DMS 273 (cell line): Measurements from ENCODE around the gene RDH16.
"Not testable (repeated sequence)": the region's sequence is repeated elsewhere in the genome, so short reads cannot be mapped to it uniquely, and the experiment has no call there.

Source experiments
- DNase-seq: peaks from one replicate; lab custom pipeline; 2025; ENCODE audit not compliant: unreplicated experiment; lab: John Stamatoyannopoulos, UW

The RDH16 gene

DNA sequence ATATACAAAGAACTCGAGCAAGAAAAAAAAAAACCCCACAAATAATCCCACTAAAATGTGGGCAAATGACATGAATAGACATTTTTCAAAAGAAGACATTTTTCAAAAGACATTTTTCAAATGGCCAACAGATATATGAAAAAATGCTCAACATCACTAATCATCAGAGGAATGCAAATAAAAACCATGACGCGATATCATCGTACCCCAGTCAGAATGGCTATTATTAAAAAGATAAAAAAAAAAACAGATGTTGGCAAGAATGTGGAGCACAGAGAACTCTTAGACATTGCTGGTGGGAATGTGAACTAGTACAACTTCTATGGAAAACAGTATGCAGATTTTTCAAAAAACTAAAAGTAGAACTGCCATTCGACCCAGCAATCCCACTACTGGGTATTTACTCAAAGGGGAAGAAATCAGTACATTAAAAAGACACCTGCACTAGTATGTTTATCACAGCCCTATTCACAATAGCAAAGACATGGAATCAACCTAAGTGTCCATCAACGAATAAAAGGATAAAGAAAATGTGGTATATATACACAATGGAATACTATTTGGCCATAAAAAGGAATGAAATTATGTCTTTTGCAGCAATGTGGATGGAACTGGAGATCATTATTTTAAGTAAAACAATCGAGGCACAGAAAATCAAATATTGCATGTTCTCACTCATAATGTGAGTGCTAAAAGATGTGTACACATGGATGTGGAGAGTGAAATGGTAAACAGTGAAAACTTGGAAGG, 32.6 kb upstream of the RDH16 start:
- no peak for DNase-seq

DNA sequence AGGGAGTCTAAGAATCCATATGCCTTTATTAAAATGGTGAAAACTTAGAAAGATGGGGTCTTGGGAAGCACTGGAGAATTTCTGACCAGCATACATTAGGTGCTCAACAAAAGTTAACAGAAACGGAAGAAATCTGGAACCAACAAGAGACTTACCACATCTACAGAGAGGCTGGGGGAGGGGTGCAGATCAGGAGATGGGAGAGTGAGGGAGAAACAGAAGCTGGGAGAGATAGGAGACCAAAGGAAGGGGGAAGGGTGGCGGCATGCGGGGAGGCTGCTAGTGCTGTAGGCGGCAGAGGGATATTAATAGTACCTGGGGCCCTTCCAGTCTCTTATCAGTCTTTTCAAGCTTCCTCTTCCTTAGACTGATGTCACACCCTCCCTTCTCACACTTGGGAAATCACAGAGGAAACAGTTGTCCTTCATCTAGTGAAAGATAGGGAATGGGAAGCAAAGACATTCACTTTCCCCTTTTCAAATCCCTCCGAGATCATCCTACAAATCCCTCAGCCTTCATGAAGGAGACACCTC, 30.9 kb upstream of the RDH16 start:
- DNase-seq: no peak

DNA sequence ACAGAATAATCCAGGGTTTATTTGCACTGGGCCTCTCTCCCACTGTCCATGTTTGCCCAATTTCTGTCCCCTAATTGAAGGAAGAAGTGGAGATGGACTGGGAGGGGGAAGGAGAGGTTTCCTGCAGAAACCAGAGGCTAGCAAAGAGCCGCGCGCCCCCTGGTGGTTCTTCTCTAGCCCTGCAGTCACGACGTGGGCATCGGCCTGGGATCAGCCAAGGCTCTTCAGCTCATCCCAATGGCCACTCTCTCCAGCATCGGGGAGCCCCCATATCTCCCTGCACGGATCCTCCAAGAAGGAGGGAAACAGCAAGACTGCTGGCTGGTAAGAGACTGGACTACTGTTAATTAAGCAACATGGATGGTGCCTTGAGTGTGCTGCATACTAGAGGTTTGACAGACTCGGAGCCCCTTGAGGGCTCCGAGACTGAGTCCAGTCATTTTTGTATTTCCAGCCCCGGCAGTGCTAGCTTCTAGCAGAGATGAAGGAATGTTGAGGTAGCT, 30.2 kb upstream of the RDH16 start:
- DNase-seq: peak; percentile 81

DNA sequence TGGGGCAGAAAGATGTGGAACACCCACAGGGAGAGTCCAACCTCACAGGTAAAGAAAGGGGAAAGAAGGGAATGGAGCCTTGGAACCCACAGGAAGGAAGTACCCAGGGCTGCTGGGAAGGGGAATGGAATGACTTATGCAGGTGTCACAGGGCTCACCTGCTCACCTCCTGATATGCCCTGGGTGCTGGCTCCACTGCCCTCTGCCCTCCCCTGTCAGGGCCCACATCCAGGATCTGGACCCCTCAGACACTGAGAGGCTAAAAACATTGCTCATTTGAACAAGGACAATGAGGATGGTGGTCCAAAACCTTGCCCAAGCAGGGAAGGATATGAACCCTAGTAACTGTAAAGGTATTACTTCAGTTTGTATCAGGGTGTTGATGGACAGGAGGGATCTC, 29.6 kb upstream of the RDH16 start:
- DNase-seq: no peak

DNA sequence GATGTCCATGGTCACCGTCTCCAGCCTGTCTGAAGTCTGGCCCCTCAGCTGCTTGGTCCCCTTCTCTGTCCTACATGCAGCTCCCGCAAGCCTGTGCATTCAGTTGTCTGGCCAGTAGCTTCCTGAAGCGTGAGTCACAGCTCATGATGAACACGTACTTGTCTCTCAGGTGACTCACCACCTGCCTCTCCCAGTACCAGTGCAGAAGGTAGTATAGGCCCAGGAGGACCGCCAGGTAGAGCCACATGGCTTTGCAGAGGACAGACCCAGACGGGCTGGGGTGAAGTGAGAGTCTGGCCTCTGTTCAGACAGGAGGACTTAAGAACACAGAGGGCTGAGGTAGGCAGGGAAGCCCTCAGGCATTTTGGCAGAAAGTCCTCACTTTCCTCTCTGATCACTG, 28.3 kb upstream of the RDH16 start:
- DNase-seq: not testable (repeated sequence)

DNA sequence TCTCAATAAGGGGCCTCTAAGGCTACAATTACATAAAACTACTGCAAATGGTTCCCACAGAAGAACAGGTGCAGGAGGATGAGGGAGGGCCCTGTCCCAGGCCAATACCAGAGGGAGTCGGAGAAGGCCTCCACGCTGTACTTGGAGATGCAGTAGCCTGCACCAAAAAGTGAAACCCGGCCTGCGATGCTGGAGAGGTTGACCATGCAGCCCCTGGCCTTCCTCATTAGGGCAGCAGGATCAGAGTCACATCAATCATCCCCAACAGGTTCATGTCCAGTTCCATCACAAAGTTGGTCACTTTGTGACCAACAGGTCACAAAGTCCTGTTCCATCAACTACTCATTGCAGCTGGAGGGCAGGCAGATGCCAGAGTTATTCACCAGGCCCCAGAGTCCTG, 26.0 kb upstream of the RDH16 start:
- DNase-seq: no peak

DNA sequence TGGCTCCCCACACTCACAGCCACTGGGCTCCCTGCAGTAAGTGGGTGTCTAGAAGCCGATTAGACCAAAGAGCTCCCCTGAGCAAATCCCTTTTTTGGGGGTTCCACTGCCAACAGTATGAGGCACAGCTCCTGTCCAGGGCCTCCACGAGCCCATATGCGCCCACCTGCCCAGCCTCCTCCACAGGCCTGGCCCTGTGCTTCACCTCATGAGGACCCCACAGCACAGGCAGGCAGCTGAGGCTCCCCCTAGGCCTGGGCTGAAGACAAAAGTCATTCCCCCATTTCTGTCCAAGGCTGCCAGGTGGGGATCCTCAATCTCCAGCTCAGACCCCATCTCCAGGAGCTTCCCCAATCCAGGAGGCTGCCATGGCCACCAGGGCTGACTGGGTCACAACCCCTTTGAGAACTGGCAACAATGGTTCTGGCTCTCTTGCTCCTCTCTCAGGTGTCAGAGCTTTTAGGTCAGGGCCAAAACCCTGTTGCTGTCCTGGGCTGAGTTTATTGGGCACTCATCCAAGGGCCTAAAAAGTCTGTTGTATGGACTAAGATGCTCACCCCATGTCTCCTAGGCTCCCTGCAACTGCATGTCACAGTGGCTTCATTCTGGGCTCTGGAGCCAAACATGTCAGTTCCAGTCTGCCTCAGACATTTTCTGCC, 25.3 kb upstream of the RDH16 start:
- DNase-seq: not testable (repeated sequence)

DNA sequence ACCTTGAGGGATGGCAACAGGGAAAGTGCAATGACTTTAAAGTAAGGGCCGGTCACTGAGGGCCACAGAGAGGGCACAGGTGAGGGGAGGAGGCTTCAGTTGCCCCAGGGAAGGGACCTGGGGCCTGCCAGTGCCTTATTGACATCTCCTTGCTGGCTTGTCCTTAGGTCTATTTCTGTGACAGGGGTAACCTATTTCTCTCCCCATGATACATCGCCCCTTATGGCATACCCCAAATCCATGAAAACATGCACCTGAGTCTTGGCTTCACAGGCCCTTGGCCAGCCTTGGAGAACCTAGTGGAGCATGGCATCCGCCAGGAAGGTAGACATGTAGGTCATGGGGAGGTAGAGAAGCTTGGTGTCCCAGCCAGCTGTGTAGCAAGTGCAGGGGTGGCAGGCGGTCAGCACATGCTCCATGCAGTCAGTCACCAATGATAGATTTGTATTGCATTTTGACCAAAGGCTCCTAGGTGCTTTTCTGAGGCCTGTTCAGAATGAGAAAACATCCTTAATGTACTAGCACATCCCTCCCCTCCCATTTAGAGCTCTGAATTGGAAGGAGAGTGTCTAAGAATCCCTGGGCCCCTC, 23.6 kb upstream of the RDH16 start:
- DNase-seq: no peak

DNA sequence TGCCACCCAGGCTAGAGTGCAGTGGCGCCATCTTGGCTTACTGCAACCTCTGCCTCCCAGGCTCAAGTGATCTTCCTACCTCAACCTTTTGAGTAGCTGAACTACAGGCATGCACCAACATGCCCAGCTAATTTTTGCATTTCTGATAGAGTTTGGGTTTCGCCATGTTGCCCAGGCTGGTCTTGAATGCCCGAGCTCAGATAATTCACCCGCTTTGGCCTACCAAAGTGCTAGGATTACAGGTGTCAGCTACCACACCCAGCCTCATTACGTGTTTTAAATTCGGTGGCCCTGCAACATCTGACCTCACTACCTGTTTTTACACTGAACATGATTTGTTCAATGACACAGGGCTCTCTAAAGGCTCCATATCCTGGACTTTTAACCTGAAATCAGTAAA, 22.9 kb upstream of the RDH16 start:
- DNase-seq: no peak

DNA sequence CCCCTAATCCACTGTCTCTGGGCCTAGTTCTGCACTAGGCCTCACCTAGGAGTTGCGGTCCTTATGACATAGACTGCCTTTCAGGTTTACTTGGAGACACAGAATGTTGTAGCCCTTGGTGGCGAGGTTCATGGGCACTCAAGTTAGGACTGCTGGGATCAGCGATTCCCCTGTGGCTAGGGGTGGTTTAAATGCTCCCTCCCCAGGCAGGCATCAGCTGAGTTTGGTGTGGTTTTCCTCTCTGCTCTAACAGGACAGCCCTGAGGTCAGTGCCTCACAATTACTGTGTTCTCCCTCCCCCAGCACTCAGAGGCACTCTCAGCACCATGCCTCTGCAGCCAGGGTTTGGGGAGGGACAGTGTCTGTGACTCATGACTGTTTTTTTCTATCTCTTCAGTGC, 22.2 kb upstream of the RDH16 start:
- DNase-seq: no peak

DNA sequence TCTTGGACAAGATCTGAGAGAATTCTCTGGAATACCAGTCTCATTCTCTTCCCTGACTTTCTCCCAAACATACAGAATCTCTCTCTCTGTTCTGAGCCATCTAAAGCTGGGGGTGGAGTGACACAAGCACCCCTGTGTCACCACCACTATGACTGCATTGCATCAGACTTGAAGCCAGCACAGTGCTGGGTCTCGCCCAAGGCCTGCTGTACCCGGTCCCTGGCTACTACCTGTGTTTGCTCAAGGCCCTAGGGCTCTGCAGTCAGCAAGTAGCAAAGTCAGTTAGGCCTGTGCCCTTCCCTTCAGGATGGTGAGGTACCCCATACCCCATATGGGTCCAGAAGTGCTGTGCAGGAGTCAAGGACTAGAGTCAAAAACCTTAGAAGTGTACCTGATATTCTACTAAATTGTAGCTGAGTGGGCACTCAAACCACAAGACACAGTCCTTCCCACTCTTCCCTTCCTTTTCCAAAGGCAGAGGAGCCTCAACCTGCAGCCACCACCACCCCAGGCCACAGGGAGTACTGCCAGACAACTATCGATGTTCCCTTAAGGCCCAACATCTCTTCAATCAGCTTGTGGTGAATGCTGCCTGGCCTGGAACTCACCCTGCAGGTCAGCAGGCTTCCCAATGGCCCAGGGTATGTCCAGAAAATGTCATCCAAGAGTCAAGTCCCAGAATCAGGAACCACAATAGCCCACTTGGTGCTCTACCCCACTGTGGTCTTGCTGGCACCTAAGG, 21.2 kb upstream of the RDH16 start:
- DNase-seq: no peak

DNA sequence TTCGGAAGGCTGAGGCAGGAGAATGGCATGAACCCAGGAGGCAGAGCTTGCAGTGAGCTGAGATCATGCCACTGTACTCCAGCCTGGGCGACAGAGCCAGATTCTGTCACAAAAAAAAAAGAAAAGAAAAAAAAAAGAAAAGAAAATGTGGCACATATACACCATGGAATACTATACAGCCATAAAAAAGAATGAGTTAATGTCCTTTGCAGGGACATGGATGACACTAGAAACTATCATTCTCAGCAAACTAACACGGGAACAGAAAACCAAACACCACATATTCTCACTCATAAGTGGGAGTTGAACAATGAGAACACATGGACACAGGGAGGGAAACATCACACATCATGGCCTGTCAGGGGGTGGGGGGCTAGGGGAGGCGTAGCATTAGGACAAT, 20.0 kb upstream of the RDH16 start:
- not testable (repeated sequence) for DNase-seq

DNA sequence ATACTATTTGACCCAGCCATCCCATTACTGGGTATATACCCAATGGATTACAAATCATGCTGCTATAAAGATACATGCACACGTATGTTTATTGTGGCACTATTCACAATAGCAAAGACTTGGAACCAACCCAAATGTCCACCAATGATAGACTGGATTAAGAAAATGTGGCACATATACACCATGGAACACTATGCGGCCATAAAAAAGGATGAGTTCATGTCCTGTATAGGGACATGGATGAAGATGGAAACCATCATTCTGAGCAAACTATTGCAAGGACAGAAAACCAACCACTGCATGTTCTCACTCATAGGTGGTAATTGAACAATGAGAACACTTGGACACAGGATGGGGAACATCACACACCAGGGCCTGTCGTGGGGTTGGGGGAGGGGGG, 16.8 kb upstream of the RDH16 start:
- DNase-seq: not testable (repeated sequence)

DNA sequence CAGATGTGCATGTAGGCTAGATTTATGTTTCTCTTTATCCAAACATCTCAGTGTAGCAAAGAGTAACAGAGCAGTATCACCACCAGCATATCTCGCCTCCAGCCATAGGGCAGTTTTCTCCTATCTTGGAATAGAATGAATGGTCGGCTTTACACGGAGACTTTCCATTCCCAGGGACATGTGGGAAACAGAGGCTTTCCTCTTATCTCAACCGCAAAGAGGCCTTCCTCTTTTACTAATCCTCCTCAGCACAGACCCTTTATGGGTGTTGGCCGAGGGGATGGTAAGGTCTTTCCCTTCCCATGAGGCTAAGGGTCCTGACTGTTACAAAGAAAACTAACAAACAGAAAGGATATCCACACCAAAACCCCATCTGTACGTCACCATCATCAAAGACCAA, 11.5 kb upstream of the RDH16 start:
- DNase-seq: not testable (repeated sequence)

DNA sequence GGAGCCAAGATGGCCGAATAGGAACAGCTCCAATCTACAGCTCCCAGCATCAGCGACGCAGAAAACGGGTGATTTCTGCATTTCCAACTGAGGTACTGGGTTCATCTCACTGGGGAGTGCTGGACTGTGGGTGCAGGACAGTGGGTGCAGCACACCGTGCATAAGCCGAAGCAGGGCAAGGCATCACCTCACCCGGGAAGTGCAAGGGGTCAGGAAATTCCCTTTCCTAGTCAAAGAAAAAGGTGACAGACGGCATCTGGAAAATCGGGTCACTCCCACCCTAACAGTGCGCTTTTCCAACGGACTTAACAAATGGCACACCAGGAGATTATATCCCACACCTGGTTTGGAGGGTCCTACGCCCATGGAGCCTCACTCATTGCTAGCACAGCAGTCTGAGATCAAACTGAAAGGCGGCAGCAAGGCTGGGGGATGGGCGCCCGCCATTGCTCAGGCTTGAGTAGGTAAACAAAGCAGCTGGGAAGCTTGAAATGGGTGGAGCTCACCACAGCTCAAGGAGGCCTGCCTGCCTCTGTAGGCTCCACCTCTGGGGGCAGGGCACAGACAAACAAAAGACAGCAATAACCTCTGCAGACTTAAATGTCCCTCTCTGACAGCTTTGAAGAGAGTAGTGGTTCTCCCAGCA, 8.7 kb upstream of the RDH16 start:
- DNase-seq: not testable (repeated sequence)

DNA sequence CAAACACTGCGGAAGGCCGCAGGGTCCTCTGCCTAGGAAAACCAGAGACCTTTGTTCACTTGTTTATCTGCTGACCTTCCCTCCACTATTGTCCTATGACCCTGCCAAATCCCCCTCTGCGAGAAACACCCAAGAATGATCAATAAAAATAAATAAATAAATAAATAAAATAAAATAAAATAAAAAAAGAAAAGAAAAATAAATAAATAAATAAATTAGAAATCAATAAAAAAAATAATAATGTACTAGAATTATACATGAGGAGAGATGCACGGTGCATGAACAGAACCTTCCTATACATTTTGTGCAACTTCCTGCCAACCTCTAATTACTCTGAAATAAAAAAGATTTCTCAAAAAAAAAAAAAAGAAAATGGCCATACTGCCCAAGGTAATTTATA, 7.7 kb upstream of the RDH16 start:
- DNase-seq: not testable (repeated sequence)

DNA sequence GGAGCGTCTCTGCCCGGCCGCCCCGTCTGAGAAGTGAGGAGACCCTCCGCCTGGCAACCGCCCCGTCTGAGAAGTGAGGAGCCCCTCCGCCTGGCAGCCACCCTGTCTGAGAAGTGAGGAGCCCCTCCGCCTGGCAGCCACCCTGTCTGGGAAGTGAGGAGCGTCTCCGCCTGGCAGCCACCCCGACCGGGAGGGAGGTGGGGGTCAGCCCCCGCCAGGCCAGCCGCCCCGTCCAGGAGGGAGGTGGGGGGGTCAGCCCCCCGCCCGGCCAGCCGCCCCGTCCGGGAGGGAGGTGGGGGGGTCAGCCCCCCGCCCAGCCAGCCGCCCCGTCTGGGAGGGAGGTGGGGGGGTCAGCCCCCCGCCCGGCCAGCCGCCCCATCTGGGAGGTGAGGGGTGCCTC, 6.1 kb upstream of the RDH16 start:
- DNase-seq: not testable (repeated sequence)

DNA sequence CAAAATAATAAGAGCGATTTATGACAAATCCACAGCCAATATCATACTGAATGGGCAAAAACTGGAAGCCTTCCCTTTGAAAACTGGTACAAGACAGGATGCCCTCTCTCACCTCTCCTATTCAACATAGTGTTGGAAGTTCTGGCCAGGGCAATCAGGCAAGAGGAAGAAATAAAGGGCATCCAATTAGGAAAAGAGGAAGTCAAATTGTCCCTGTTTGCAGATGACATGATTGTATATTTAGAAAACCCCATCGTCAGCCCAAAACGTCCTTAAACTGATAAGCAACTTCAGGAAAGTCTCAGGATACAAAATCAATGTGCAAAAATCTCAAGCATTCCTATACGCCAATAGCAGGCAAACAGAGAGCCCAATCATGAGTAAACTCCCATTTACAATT, 4.8 kb upstream of the RDH16 start:
- not testable (repeated sequence) for DNase-seq

DNA sequence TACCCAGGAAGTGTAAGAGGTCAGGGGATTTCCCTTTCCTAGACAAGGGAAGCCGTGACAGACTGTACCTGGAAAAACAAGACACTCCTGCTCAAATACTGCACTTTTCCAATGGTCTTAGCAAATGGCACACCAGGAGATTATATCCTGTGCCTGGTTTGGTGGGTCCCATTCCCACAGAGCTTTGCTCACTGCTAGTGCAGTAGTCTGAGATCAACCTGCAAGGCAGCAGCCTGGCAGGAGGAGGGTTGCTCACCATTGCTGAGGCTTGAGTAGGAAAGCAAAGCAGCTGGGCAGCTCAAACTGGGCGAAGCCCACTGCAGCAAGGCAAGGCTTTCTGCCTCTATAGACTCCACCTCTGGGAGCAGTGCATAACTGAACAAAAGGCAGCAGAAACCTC, 1.0 kb upstream of the RDH16 start:
- no peak for DNase-seq

DNA sequence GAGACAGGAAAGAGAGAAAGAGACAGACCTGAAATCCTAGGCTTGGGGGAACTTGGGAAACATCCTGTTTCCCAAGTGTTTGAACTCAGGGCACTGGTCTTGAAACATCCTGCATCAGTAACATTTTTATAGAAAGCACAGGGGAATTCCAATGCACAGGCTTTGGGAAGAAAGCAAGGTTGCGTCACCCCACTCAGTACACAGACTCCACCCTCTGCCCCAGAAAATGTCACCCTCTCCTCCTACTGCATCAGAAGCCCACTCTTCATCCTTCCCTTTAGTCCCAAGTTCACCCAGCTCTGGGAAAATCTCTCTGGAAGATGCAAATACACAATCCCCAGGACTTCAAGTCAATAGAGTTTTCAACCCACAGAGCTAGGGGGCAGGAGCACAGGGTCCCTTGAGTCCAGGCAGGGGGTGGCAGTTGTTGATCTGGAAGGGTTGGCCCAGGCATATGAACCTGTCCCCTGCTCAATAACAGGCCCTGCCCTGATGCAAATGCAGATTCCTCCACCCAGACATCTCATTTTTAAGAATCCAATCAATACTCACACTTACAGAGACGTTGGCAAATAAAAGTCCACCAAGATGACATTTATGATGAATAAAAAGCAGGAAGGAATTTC, 1.7 kb downstream of the RDH16 start:
- DNase-seq: no peak
